HEK293 (cell line): ENCODE results near the gene TTC39C.

ENCODE experiments used
- EGR2 ChIP-seq: fragments of 450-650 bp; formaldehyde crosslinking; IDR thresholded peaks from 2 replicates; pipeline ENCODE4 v1.5.1; 2016; ENCODE audit warnings: low read depth, missing biosample characterization, missing genetic modification characterization
- IKZF3 ChIP-seq: fragments of 450-650 bp; IDR thresholded peaks from 2 replicates; pipeline ENCODE4 v1.5.0; 2018; ENCODE audit warnings: missing biosample characterization, mild to moderate bottlenecking, missing genetic modification characterization, moderate library complexity
- SCRT1 ChIP-seq: fragments of 450-650 bp; formaldehyde crosslinking; IDR thresholded peaks from 2 replicates; pipeline ENCODE4 v1.5.1; 2016; ENCODE audit warnings: missing biosample characterization, missing genetic modification characterization, borderline replicate concordance
- WT1 ChIP-seq: fragments of 450-650 bp; formaldehyde crosslinking; IDR thresholded peaks from 2 replicates; pipeline ENCODE4 v1.5.1; 2016; ENCODE audit warnings: missing biosample characterization, missing genetic modification characterization
- ZBTB1 ChIP-seq: fragments of 450-650 bp; formaldehyde crosslinking; IDR thresholded peaks from 2 replicates; pipeline ENCODE4 v1.5.1; 2016; ENCODE audit warnings: missing biosample characterization, missing genetic modification characterization
- ZBTB48 ChIP-seq: fragments of 450-650 bp; formaldehyde crosslinking; IDR thresholded peaks from 2 replicates; pipeline ENCODE4 v1.5.1; 2016; ENCODE audit warnings: missing biosample characterization, missing genetic modification characterization
- ZBTB8A ChIP-seq: fragments of 450-650 bp; formaldehyde crosslinking; IDR thresholded peaks from 2 replicates; pipeline ENCODE4 v1.5.1; 2016; ENCODE audit warnings: missing biosample characterization, missing genetic modification characterization
- ZFP3 ChIP-seq: fragments of 450-650 bp; formaldehyde crosslinking; IDR thresholded peaks from 2 replicates; pipeline ENCODE4 v1.5.1; 2016; ENCODE audit warnings: low read depth, missing biosample characterization, missing genetic modification characterization
- ZIC2 ChIP-seq: fragments of 450-650 bp; formaldehyde crosslinking; IDR thresholded peaks from 2 replicates; pipeline ENCODE4 v1.5.1; 2016; ENCODE audit warnings: missing biosample characterization, missing genetic modification characterization
- ZNF132 ChIP-seq: fragments of 450-650 bp; formaldehyde crosslinking; IDR thresholded peaks from 2 replicates; pipeline ENCODE4 v1.5.1; 2017; ENCODE audit warnings: missing biosample characterization, missing genetic modification characterization, borderline replicate concordance
- ZNF155 ChIP-seq: fragments of 450-650 bp; formaldehyde crosslinking; IDR thresholded peaks from 2 replicates; pipeline ENCODE4 v1.5.1; 2016; ENCODE audit warnings: missing biosample characterization, missing genetic modification characterization
- ZNF16 ChIP-seq: fragments of 450-650 bp; formaldehyde crosslinking; IDR thresholded peaks from 2 replicates; pipeline ENCODE4 v1.5.1; 2016; ENCODE audit warnings: low read depth, missing biosample characterization, missing genetic modification characterization
- ZNF184 ChIP-seq: fragments of 450-650 bp; IDR thresholded peaks from 2 replicates; pipeline ENCODE4 v1.5.1; 2018; ENCODE audit warnings: missing biosample characterization, mild to moderate bottlenecking, missing genetic modification characterization
- ZNF211 ChIP-seq: fragments of 450-650 bp; formaldehyde crosslinking; IDR thresholded peaks from 2 replicates; pipeline ENCODE4 v1.5.1; 2016; ENCODE audit warnings: low read depth, missing biosample characterization, missing genetic modification characterization
- ZNF274 ChIP-seq, 2 experiments: fragments of 200-500 bp in 1 of 2; fragments of 450-650 bp in 1 of 2; sonication (Bioruptor generic) in 1 of 2; formaldehyde crosslinking in 1 of 2; IDR thresholded peaks; 2 replicates each; pipeline versions ENCODE4 v1.5.1 to v1.6.1; 2014 to 2016; ENCODE audit warnings: borderline replicate concordance in 1 of 2, inconsistent platforms in 1 of 2, low read length in 1 of 2, missing biosample characterization in 1 of 2, missing genetic modification characterization in 1 of 2
- ZNF350 ChIP-seq: fragments of 450-650 bp; formaldehyde crosslinking; IDR thresholded peaks from 2 replicates; pipeline ENCODE4 v1.5.0; 2017; ENCODE audit warnings: missing biosample characterization, mild to moderate bottlenecking, missing genetic modification characterization
- ZNF366 ChIP-seq: fragments of 450-650 bp; formaldehyde crosslinking; conservative IDR thresholded peaks from 2 replicates; pipeline ENCODE4 v1.5.1; 2016; ENCODE audit warnings: missing biosample characterization, missing genetic modification characterization
- ZNF394 ChIP-seq: fragments of 450-650 bp; formaldehyde crosslinking; IDR thresholded peaks from 2 replicates; pipeline ENCODE4 v1.5.1; 2016; ENCODE audit warnings: missing biosample characterization, missing genetic modification characterization, mild to moderate bottlenecking, moderate library complexity, borderline replicate concordance
- ZNF423 ChIP-seq: fragments of 450-650 bp; formaldehyde crosslinking; IDR thresholded peaks from 2 replicates; pipeline ENCODE4 v1.5.1; 2016; ENCODE audit warnings: missing biosample characterization, missing genetic modification characterization
- ZNF426 ChIP-seq: fragments of 450-650 bp; formaldehyde crosslinking; IDR thresholded peaks from 2 replicates; pipeline ENCODE4 v1.5.1; 2017; ENCODE audit warnings: missing biosample characterization, missing genetic modification characterization, mild to moderate bottlenecking, inconsistent platforms, moderate library complexity
- ZNF501 ChIP-seq: fragments of 450-650 bp; formaldehyde crosslinking; IDR thresholded peaks from 2 replicates; pipeline ENCODE4 v1.5.1; 2016; ENCODE audit warnings: missing biosample characterization, missing genetic modification characterization
- ZNF548 ChIP-seq: fragments of 450-650 bp; formaldehyde crosslinking; IDR thresholded peaks from 2 replicates; pipeline ENCODE4 v1.5.1; 2016; ENCODE audit warnings: missing biosample characterization, missing genetic modification characterization
- ZNF561 ChIP-seq: fragments of 450-650 bp; IDR thresholded peaks from 2 replicates; pipeline ENCODE4 v1.5.1; 2018; ENCODE audit warnings: missing biosample characterization, missing genetic modification characterization, borderline replicate concordance
- ZNF585B ChIP-seq: fragments of 450-650 bp; formaldehyde crosslinking; IDR thresholded peaks from 2 replicates; pipeline ENCODE4 v1.5.1; 2016; ENCODE audit warnings: missing biosample characterization, missing genetic modification characterization
- ZNF600 ChIP-seq: fragments of 450-650 bp; formaldehyde crosslinking; IDR thresholded peaks from 2 replicates; pipeline ENCODE4 v1.5.1; 2016; ENCODE audit warnings: missing biosample characterization, missing genetic modification characterization
- ZNF610 ChIP-seq: fragments of 450-650 bp; formaldehyde crosslinking; IDR thresholded peaks from 2 replicates; pipeline ENCODE4 v1.5.1; 2016; ENCODE audit warnings: missing biosample characterization, missing genetic modification characterization, borderline replicate concordance
- ZNF658 ChIP-seq: fragments of 450-650 bp; formaldehyde crosslinking; IDR thresholded peaks from 2 replicates; pipeline ENCODE4; 2016; ENCODE audit warnings: missing biosample characterization, missing genetic modification characterization
- ZNF837 ChIP-seq: fragments of 450-650 bp; formaldehyde crosslinking; IDR thresholded peaks from 2 replicates; pipeline ENCODE4 v1.5.1; 2016; ENCODE audit warnings: missing biosample characterization, missing genetic modification characterization
- ZXDB ChIP-seq: fragments of 450-650 bp; formaldehyde crosslinking; IDR thresholded peaks from 2 replicates; pipeline ENCODE4 v1.5.1; 2016; ENCODE audit warnings: missing biosample characterization, missing genetic modification characterization
- TF ChIP-seq, protein P1 (sequence below): fragments of 450-650 bp; formaldehyde crosslinking; IDR thresholded peaks from 2 replicates; pipeline ENCODE4 v1.5.1; 2016; ENCODE audit warnings: missing biosample characterization, missing genetic modification characterization
- TF ChIP-seq, protein P2 (sequence below): fragments of 450-650 bp; IDR thresholded peaks from 2 replicates; pipeline ENCODE4 v1.5.1; 2018; ENCODE audit warnings: missing biosample characterization, mild to moderate bottlenecking, missing genetic modification characterization
- TF ChIP-seq, protein P3 (sequence below): fragments of 450-650 bp; formaldehyde crosslinking; IDR thresholded peaks from 2 replicates; pipeline ENCODE4 v1.5.1; 2016; ENCODE audit warnings: missing biosample characterization, missing genetic modification characterization
- TF ChIP-seq, protein P4 (sequence below): sonication (generic); formaldehyde crosslinking; IDR thresholded peaks from 2 replicates; pipeline ENCODE4 v1.8.1; 2022; ENCODE audit warnings: mild to moderate bottlenecking, moderate library complexity, missing genetic modification reagents

The TTC39C gene

DNA sequence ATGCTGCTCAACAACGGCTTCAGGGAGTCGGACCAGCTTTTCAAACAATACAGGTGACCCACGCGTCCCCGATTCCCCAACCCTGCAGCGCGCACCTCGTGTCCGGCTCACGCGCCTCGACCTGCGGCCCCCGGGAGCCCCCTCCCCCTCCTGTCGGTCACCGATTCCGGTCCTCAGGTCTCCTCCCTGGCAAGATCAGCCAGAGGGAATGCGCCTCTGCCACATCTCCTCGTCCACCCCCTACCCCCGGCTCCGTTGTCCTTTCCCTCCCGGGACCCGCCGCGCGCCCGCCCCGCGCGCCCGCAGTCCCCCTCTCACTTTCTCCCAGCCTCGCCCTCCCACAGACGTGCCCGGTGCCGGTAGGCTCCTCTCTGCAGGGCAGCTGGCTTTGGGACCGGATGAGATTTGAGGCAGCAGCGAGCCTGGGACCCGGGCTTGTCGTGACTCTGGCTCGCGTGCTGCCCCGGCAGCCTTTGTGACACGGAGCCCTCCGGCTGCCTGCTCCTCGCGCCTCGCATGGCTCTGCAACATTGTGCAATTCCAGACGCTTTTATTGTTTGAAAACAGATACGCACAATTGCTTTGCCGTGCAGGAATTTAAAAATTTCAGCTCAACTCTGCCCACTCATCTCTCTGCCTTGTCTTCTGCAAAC, 558 bp downstream of the TTC39C start (continued):
- TF ChIP-seq, protein P1, sequence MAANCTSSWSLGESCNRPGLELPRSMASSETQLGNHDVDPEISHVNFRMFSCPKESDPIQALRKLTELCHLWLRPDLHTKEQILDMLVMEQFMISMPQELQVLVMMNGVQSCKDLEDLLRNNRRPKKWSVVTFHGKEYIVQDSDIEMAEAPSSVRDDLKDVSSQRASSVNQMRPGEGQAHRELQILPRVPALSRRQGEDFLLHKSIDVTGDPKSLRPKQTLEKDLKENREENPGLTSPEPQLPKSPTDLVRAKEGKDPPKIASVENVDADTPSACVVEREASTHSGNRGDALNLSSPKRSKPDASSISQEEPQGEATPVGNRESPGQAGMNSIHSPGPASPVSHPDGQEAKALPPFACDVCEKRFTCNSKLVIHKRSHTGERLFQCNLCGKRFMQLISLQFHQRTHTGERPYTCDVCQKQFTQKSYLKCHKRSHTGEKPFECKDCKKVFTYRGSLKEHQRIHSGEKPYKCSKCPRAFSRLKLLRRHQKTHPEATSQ (tag by site-specific recombination), result no peak
- TF ChIP-seq ZNF366 (tag by site-specific recombination) (no peak), IKZF3 (tag by site-specific recombination) (no peak), WT1 (tag by site-specific recombination) (no peak), SCRT1 (tag by site-specific recombination) (no peak), ZNF155 (tag by site-specific recombination) (no peak), ZNF600 (tag by site-specific recombination) (peak; percentile 66; the same call in 1 of the 2 replicates), ZNF16 (tag by site-specific recombination) (no peak), ZNF350 (tag by site-specific recombination) (no peak), ZBTB48 (tag by site-specific recombination) (peak; percentile 34; the same call in 1 of the 2 replicates), EGR2 (no peak), ZNF658 (tag by site-specific recombination) (no peak), ZFP3 (no peak), ZNF132 (tag by site-specific recombination) (no peak), ZNF585B (no peak), ZNF274 (IDR thresholded peaks at IDR 0.05; ENCODE audit: low read length) (no peak), ZNF274 (tag by site-specific recombination; IDR thresholded peaks at IDR 0.05; ENCODE audit: borderline replicate concordance) (no peak), ZBTB8A (tag by site-specific recombination) (peak; percentile 61), ZNF610 (no peak), ZIC2 (tag by site-specific recombination) (no peak), ZXDB (tag by site-specific recombination) (peak; percentile 47; the same call in 1 of the 2 replicates), ZNF548 (no peak), ZNF184 (tag by site-specific recombination) (no peak), ZNF561 (tag by site-specific recombination) (no peak), ZNF423 (tag by site-specific recombination) (no peak), ZNF501 (tag by site-specific recombination) (peak; percentile 79), ZNF837 (tag by site-specific recombination) (no peak), ZBTB1 (no peak), ZNF426 (tag by site-specific recombination) (no peak), ZNF211 (tag by site-specific recombination) (no peak), ZNF394 (tag by site-specific recombination) (no peak; the same call in 1 of the 2 replicates)
- TF ChIP-seq, protein P2, sequence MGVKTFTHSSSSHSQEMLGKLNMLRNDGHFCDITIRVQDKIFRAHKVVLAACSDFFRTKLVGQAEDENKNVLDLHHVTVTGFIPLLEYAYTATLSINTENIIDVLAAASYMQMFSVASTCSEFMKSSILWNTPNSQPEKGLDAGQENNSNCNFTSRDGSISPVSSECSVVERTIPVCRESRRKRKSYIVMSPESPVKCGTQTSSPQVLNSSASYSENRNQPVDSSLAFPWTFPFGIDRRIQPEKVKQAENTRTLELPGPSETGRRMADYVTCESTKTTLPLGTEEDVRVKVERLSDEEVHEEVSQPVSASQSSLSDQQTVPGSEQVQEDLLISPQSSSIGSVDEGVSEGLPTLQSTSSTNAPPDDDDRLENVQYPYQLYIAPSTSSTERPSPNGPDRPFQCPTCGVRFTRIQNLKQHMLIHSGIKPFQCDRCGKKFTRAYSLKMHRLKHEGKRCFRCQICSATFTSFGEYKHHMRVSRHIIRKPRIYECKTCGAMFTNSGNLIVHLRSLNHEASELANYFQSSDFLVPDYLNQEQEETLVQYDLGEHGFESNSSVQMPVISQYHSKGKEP, result no peak
- TF ChIP-seq, protein P3, sequence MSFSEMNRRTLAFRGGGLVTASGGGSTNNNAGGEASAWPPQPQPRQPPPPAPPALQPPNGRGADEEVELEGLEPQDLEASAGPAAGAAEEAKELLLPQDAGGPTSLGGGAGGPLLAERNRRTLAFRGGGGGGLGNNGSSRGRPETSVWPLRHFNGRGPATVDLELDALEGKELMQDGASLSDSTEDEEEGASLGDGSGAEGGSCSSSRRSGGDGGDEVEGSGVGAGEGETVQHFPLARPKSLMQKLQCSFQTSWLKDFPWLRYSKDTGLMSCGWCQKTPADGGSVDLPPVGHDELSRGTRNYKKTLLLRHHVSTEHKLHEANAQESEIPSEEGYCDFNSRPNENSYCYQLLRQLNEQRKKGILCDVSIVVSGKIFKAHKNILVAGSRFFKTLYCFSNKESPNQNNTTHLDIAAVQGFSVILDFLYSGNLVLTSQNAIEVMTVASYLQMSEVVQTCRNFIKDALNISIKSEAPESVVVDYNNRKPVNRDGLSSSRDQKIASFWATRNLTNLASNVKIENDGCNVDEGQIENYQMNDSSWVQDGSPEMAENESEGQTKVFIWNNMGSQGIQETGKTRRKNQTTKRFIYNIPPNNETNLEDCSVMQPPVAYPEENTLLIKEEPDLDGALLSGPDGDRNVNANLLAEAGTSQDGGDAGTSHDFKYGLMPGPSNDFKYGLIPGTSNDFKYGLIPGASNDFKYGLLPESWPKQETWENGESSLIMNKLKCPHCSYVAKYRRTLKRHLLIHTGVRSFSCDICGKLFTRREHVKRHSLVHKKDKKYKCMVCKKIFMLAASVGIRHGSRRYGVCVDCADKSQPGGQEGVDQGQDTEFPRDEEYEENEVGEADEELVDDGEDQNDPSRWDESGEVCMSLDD (tag by site-specific recombination), result peak; percentile 47; the same call in 1 of the 2 replicates
- TF ChIP-seq, protein P4, sequence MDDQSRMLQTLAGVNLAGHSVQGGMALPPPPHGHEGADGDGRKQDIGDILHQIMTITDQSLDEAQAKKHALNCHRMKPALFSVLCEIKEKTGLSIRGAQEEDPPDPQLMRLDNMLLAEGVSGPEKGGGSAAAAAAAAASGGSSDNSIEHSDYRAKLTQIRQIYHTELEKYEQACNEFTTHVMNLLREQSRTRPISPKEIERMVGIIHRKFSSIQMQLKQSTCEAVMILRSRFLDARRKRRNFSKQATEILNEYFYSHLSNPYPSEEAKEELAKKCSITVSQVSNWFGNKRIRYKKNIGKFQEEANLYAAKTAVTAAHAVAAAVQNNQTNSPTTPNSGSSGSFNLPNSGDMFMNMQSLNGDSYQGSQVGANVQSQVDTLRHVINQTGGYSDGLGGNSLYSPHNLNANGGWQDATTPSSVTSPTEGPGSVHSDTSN (CRISPR knock-in tag), result no peak
